Nephron progenitor cell (in vitro differentiated cells): ENCODE data around the gene LPCAT1.
"Not testable (repeated sequence)": the region's sequence is repeated elsewhere in the genome, so short reads cannot be mapped to it uniquely, and the experiment has no call there.

Experiments used
- DNase-seq: peaks from one replicate; pipeline ENCODE4 v3.0.0; 2021
- H3K27ac Mint-ChIP-seq: 2 replicates; pipeline ENCODE4 v1.8.0; 2021; ENCODE audit warnings: mild to moderate bottlenecking, moderate library complexity, mixed read lengths
- H3K27me3 Mint-ChIP-seq: 2 replicates; pipeline ENCODE4 v1.8.0; 2021; ENCODE audit warnings: mild to moderate bottlenecking, low read depth, mixed read lengths; ENCODE audit not compliant: poor library complexity
- H3K36me3 Mint-ChIP-seq: 2 replicates; pipeline ENCODE4 v1.8.0; 2021; ENCODE audit warnings: low read depth, mixed read lengths
- H3K4me1 Mint-ChIP-seq: 2 replicates; pipeline ENCODE4 v1.8.0; 2021; ENCODE audit warnings: mixed read lengths
- H3K4me3 Mint-ChIP-seq: 2 replicates; pipeline ENCODE4 v1.8.0; 2021; ENCODE audit warnings: mild to moderate bottlenecking, moderate library complexity, mixed read lengths
- H3K9me3 Mint-ChIP-seq: 2 replicates; pipeline ENCODE4 v1.8.0; 2021; ENCODE audit warnings: mild to moderate bottlenecking, moderate library complexity, mixed read lengths
- TF ChIP-seq, protein P1 (sequence below): fragments of 200-600 bp; sonication (generic); IDR thresholded peaks from 2 replicates; pipeline ENCODE4 v1.5.0; 2021; ENCODE audit warnings: antibody characterized with exemption

Gene LPCAT1

DNA sequence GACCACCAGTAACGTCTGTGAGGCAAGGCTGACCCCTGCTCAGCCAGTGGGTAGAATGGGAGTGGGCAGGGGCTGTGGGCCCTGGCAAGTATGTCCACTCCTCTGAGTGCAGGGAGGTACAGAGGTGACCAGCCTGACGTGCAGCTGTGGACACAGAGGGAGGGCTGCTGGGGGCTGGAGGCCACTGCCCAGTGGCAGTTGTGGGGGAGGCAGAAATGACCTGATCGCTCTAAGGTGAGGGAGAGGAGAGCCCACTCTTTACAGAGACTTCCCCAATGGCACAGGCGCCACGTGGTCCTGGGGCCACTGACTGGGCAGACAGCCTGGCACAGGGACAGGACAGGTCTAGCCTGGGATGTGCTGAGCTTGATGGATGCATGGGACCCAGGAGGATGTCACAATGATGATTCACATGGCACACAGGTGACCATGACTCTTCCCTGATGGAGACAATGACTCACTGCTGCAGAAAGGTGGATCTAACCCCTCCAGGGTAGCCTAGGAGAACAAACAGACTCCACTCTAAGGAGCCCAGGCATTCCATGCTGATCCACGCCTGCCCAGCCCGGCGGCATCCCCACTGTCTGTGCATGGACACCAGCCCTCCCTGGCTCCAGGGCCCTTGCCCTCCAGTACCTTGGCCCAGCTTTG, 7.7 kb downstream of the LPCAT1 start:
- Mint-ChIP-seq H3K4me1 (peaks cover 34% of the 10 kb centered on the region), H3K9me3 (no peaks in the 10 kb centered on the region), H3K27me3 (peaks cover 3% of the 10 kb centered on the region), H3K36me3 (peaks cover 16% of the 10 kb centered on the region), H3K4me3 (no peak overlapping the region), H3K27ac (no peak overlapping the region)
- DNase-seq: no peak
- TF ChIP-seq, protein P1, sequence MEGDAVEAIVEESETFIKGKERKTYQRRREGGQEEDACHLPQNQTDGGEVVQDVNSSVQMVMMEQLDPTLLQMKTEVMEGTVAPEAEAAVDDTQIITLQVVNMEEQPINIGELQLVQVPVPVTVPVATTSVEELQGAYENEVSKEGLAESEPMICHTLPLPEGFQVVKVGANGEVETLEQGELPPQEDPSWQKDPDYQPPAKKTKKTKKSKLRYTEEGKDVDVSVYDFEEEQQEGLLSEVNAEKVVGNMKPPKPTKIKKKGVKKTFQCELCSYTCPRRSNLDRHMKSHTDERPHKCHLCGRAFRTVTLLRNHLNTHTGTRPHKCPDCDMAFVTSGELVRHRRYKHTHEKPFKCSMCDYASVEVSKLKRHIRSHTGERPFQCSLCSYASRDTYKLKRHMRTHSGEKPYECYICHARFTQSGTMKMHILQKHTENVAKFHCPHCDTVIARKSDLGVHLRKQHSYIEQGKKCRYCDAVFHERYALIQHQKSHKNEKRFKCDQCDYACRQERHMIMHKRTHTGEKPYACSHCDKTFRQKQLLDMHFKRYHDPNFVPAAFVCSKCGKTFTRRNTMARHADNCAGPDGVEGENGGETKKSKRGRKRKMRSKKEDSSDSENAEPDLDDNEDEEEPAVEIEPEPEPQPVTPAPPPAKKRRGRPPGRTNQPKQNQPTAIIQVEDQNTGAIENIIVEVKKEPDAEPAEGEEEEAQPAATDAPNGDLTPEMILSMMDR: no peak

DNA sequence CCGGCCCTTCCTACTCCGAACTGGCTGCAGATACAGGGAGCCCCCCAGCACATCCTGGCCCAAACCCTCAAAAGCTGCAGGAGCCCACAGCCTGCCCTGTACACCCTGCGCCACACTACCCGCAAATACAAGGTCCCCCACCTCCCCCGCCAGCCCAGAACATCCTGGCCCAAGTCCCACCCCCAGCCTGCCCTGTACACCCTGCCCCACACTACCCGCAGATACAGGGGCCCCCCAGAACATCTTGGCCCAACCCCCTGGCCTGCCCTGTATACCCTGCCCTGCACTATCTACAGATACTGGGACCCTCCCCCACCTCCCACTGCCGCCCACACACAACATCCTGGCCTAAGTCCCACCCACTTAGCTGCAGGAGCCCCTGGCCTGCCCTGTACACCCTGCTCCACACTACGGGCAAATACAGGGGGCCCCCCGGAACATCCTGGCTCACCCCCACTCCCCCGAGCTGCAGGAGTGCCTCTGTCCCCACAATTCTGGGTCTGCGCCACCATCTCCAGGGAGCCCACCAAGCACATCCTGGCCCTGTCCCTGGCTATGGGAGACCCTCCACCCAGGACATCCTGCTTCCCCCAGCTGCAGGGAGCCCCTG, 8.3 kb downstream of the LPCAT1 start:
- peaks cover under 1% of the 10 kb centered on the region for H3K27me3 Mint-ChIP-seq
- H3K9me3 Mint-ChIP-seq: no peaks in the 10 kb centered on the region
- H3K4me1 Mint-ChIP-seq: peaks cover 32% of the 10 kb centered on the region
- H3K36me3 Mint-ChIP-seq: peaks cover 14% of the 10 kb centered on the region
- no peak for DNase-seq
- H3K27ac Mint-ChIP-seq: no peak overlapping the region
- H3K4me3 Mint-ChIP-seq: no peak overlapping the region
- TF ChIP-seq, protein P1: no peak

DNA sequence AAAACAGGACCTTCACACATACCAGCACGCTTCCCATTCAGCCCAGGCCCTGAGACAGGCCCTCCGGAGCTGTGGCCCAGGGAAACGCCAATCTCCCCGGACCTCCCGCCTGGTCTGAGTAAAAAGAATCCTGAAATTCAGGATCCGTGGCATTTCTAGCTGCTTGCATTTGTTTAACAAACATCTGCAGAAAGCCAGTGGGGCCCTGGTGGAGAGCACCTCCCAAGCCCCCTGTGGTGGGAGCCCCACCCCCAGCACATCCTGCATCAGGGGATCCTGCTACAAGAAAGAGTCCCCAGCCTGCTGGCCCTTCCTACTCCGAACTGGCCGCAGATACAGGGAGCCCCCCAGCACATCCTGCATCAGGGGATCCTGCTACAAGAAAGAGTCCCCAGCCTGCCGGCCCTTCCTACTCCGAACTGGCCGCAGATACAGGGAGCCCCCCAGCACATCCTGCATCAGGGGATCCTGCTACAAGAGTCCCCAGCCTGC, 8.9 kb downstream of the LPCAT1 start:
- not testable (repeated sequence) for H3K27me3 Mint-ChIP-seq, H3K27ac Mint-ChIP-seq, DNase-seq, H3K9me3 Mint-ChIP-seq, H3K4me3 Mint-ChIP-seq
- H3K4me1 Mint-ChIP-seq: peaks cover 37% of the 10 kb centered on the region
- H3K36me3 Mint-ChIP-seq: peaks cover 19% of the 10 kb centered on the region

DNA sequence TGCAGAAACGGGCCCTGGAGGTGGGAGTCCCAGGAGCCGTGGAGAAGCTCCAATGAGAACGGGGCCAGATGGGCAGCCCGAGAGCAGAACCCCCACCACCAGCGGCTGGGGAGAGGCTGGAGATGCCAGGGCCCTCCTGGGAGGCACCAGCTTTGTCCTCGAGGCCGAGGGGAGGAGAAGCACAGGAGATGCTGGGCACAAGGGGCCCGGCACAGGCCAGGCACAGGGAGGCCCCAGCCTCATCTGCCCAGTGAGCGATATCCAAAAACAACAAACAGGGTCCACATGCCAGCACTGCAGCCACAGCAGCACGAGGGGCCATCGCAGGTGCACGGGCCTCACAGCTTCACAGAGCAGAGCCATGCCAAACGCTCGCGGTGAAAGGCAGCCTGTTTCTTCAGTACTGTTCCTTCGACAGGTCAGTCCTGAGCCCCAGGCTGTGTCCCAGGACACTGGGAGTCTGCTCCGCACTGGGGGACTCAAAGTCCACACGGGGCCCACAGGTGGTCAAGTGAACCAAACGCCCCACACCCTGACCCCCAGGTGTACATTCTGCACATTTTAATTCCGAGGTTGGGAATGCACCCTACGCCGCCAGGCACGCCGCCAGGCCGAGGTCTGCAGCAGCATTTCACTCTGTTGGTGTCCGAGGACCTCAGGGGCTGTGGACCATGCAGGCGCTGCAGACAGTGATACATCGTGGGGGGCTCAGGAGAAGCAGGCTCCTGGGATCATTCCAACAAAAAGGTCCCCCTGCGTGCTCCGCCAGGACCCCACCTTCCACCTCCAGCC, 9.5 kb downstream of the LPCAT1 start:
- no peak for DNase-seq
- Mint-ChIP-seq H3K27ac (no peak overlapping the region), H3K27me3 (no peaks in the 10 kb centered on the region), H3K36me3 (peaks cover 21% of the 10 kb centered on the region), H3K4me3 (no peak overlapping the region), H3K9me3 (no peaks in the 10 kb centered on the region), H3K4me1 (peaks cover 42% of the 10 kb centered on the region)
- TF ChIP-seq, protein P1: no peak

DNA sequence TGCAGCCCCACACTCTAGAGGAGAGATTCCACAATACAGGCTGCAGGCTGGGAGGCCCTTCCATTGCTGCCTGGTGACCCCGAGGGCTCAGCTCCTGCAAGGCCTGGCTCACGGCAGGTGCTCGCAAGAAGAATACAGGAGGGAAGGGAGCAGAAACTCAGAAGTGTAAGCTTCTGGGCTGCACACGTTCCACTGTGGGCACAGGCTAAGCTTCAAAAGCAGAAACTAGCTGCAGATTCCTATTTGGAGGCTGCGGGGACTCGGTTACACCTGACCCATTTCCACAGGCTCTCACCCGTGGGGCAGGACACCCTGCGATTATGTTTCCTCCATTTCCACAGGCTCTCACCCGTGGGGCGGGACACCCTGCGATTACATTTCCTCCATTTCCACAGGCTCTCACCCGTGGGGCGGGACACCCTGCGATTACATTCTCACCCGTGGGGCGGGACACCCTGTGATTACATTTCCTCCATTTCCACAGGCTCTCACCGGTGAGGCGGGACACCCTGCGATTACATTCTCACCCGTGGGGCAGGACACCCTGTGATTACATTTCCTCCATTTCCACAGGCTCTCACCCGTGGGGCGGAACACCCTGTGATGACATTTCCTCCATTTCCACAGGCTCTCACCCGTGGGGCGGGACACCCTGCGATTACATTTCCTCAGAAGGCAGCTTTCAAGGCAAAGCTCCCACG, 10.3 kb downstream of the LPCAT1 start:
- Mint-ChIP-seq H3K27ac (no peak overlapping the region), H3K4me1 (peaks cover 42% of the 10 kb centered on the region), H3K36me3 (peaks cover 14% of the 10 kb centered on the region), H3K27me3 (no peaks in the 10 kb centered on the region), H3K4me3 (no peak overlapping the region), H3K9me3 (no peaks in the 10 kb centered on the region)
- DNase-seq: no peak
- TF ChIP-seq, protein P1: no peak
